Nephron progenitor cell (in vitro differentiated cells): ENCODE data around the gene CITED4.

ENCODE experiments used
- DNase-seq: peaks from one replicate; pipeline ENCODE4 v3.0.0; 2021
- H3K27ac Mint-ChIP-seq: 2 replicates; pipeline ENCODE4 v1.8.0; 2021; ENCODE audit warnings: mild to moderate bottlenecking, moderate library complexity, mixed read lengths
- H3K27me3 Mint-ChIP-seq: 2 replicates; pipeline ENCODE4 v1.8.0; 2021; ENCODE audit warnings: mild to moderate bottlenecking, low read depth, mixed read lengths; ENCODE audit not compliant: poor library complexity
- H3K36me3 Mint-ChIP-seq: 2 replicates; pipeline ENCODE4 v1.8.0; 2021; ENCODE audit warnings: low read depth, mixed read lengths
- H3K4me1 Mint-ChIP-seq: 2 replicates; pipeline ENCODE4 v1.8.0; 2021; ENCODE audit warnings: mixed read lengths
- H3K4me3 Mint-ChIP-seq: 2 replicates; pipeline ENCODE4 v1.8.0; 2021; ENCODE audit warnings: mild to moderate bottlenecking, moderate library complexity, mixed read lengths
- H3K9me3 Mint-ChIP-seq: 2 replicates; pipeline ENCODE4 v1.8.0; 2021; ENCODE audit warnings: mild to moderate bottlenecking, moderate library complexity, mixed read lengths
- TF ChIP-seq, protein P1 (sequence below): fragments of 200-600 bp; sonication (generic); IDR thresholded peaks from 2 replicates; pipeline ENCODE4 v1.5.0; 2021; ENCODE audit warnings: antibody characterized with exemption

Gene CITED4

DNA sequence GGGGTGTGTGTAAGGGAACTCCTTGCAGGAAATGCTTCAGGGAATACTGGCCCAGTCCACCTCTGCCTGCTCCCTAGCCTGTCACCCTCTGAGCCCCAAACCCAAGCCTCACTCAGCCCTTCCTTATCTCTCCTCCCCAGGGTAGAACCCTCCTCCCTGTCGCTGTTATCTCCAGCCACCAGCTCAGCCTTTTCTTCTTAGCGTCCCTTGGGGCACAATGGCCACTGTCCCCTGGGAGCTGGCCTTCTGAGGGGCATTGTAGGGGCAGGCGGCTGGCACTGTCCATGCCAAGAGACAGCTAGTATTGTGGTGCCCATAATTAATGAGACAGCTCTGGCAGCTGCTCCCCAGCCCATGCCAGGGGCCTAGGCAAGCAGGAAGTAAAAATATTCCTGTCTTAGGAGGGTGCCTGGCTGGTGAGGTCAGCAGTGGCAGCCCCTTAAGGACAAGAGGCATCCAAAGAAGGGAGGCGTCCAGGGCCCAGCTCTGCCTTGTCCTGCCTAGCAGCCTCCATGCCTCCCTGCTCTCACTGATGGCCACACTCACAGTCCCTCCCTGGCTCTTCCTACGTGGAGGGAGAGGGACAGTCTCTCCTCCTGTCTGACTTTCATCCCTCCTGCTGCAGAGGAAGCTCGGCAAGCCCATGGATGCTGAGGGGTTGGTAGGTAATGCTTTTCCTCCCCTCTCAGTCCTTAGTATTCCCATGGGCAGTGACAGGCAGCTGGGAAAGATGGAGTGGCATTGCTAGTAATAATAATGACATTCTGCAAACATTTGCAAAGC lies 41.1 kb downstream of the CITED4 start:
- Mint-ChIP-seq H3K4me1 (peaks cover 66% of the 10 kb centered on the region), H3K27me3 (peaks cover 21% of the 10 kb centered on the region), H3K36me3 (no peaks in the 10 kb centered on the region), H3K9me3 (no peaks in the 10 kb centered on the region), H3K27ac (no peak overlapping the region), H3K4me3 (no peak overlapping the region)
- TF ChIP-seq, protein P1, sequence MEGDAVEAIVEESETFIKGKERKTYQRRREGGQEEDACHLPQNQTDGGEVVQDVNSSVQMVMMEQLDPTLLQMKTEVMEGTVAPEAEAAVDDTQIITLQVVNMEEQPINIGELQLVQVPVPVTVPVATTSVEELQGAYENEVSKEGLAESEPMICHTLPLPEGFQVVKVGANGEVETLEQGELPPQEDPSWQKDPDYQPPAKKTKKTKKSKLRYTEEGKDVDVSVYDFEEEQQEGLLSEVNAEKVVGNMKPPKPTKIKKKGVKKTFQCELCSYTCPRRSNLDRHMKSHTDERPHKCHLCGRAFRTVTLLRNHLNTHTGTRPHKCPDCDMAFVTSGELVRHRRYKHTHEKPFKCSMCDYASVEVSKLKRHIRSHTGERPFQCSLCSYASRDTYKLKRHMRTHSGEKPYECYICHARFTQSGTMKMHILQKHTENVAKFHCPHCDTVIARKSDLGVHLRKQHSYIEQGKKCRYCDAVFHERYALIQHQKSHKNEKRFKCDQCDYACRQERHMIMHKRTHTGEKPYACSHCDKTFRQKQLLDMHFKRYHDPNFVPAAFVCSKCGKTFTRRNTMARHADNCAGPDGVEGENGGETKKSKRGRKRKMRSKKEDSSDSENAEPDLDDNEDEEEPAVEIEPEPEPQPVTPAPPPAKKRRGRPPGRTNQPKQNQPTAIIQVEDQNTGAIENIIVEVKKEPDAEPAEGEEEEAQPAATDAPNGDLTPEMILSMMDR = no peak
- DNase-seq = no peak

DNA sequence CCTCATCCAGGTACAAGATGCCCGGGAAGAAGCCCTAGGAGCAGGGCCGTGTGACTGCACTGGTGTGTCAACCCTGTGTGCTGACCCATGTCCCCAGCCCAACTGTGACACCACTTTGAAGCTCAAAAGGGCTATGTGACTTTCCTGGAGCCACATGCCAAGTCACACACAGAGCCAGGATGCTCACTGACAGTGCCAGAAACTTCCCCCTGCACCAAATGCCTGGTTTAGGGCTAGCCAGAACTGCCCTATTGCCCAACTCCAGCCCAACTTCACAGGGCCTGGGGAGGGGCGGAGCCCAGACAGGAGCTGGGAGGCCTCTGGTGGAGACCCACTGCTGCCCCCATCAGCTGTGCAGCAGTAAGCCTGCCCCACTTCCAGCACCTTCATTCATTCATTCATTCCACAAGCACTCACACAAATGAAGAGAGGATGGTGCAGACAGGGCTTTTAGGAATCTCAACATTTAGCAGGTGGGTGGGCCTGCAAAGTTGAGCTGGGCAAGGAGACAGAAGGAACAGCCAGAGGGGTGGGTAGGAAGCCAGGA lies 41.8 kb downstream of the CITED4 start:
- TF ChIP-seq, protein P1 = no peak
- peaks cover 21% of the 10 kb centered on the region for H3K27me3 Mint-ChIP-seq
- peaks cover 65% of the 10 kb centered on the region for H3K4me1 Mint-ChIP-seq
- H3K4me3 Mint-ChIP-seq = no peak overlapping the region
- H3K9me3 Mint-ChIP-seq = no peaks in the 10 kb centered on the region
- DNase-seq = no peak
- no peaks in the 10 kb centered on the region for H3K36me3 Mint-ChIP-seq
- H3K27ac Mint-ChIP-seq = no peak overlapping the region

DNA sequence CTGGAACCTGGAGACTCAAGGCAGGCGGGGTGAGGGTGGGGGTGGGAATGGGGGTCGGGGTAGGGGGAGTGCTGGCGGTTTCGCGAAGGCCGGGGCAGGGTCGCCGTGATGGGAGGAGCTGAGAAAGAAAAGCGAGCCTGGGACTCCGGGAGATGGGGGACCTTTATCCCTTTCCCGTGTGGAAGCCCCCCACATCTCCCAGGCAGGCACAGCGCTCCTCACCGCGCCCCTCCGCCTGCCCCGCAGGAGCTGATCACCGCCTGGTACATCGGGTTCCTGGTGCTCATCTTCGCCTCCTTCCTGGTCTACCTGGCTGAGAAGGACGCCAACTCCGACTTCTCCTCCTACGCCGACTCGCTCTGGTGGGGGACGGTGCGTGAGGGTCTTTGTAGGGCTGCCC lies 43.1 kb downstream of the CITED4 start:
- Mint-ChIP-seq H3K36me3 (no peaks in the 10 kb centered on the region), H3K9me3 (no peaks in the 10 kb centered on the region), H3K4me3 (peak overlapping the region; percentile 69), H3K27ac (no peak overlapping the region), H3K4me1 (peaks cover 53% of the 10 kb centered on the region), H3K27me3 (peaks cover 22% of the 10 kb centered on the region)
- DNase-seq = no peak
- TF ChIP-seq, protein P1 = no peak

DNA sequence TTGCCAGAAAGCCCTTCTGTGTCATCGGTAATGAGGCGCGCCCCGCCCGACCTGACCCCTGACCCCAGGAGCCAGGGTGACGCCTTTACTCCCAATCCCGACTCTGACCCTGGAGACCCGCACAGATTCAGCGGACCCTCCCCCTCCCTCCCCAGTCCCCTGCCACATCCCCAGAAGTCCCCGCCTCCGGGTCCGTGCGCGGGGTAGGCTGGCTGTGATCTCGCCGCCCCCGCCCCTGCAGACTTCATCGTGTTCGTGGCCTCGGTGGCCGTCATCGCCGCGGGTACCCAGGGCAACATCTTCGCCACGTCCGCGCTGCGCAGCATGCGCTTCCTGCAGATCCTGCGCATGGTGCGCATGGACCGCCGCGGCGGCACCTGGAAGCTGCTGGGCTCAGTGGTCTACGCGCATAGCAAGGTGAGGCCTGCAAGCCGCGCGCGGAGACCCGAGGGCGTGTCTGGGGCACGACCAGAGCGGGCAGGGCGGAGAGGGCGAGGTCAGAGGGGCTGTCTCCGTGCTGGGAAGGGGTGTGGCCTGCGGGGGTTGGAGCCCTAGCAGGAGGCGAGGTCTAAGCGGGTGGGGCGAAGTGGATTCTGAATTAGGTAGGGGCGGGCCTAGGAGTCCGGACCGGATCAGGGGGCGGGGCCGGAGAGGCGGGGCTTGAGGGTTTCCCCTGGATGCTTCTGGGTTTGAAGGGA lies 43.8 kb downstream of the CITED4 start:
- no peak overlapping the region for H3K27ac Mint-ChIP-seq
- peaks cover 22% of the 10 kb centered on the region for H3K27me3 Mint-ChIP-seq
- DNase-seq = peak; percentile 91
- H3K36me3 Mint-ChIP-seq = no peaks in the 10 kb centered on the region
- TF ChIP-seq, protein P1 = no peak
- peak overlapping the region; percentile 69 for H3K4me3 Mint-ChIP-seq
- H3K9me3 Mint-ChIP-seq = no peaks in the 10 kb centered on the region
- peaks cover 52% of the 10 kb centered on the region for H3K4me1 Mint-ChIP-seq

DNA sequence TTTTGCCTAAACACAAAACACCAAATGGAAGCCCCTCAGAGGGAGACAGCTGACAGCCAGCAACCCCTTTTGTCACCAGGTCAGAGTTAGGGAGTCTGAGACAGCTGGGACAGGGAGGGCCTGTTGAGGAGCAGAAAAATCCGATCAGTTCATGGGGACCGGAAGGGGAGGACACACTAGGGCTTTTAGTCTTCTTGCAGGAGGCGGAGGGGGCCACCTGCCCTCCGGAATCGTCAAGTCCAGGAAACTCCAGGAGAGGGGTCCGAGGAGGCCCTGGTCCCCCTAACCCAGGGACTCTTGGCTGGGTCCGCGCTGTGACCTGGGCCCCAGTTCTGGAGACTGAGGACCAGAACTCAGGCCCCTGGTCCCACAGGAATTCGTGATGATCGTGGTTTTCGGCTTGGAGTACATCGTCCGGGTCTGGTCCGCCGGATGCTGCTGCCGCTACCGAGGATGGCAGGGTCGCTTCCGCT lies 44.3 kb downstream of the CITED4 start:
- Mint-ChIP-seq H3K9me3 (no peaks in the 10 kb centered on the region), H3K27ac (no peak overlapping the region), H3K36me3 (no peaks in the 10 kb centered on the region), H3K4me3 (peak overlapping the region; percentile 69), H3K27me3 (peaks cover 24% of the 10 kb centered on the region), H3K4me1 (peaks cover 52% of the 10 kb centered on the region)
- DNase-seq = no peak
- TF ChIP-seq, protein P1 = no peak
